ENCODE results near the gene SPRED2. TPM values are rescaled to one million over a fixed set of nuclear protein-coding genes. Genes with fewer than 3 reads are reported as not detected.
A peak's percentile ranks its signal among the peaks of the same experiment; 100 is the strongest.

SPRED2 gene
- total and polyA plus RNA-seq, 12 donors = 10.2 to 20.7 (median 17.0) TPM

DNA sequence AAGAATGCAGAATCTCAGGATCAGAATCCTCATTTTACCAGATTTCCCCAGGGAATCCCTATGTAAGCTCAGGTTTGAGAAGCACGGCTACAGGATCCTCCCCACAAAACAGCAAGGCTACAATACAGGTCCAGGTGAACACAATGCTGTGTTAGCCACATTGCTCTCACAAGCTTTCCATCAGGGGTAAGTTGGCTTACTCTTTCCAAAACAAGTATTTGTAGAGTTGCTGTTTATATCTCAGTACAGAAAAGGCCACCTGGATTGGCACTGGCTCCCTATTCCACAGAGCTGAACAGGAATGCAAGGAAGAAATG is 11.0 kb downstream of the SPRED2 start:
- H3K4me3 ChIP-seq = no peak overlapping the region
- H3K36me3 ChIP-seq = no peaks in the 10 kb centered on the region
- intact Hi-C loops (cut with DNase I) = loop anchor here in 1 of 10 donors (1.0 kb wide), 1 partner anchor 13 kb away; no protein-coding TSS in a partner anchor
- ATAC-seq (no peak), DNase-seq (no peak)
- H3K27me3 ChIP-seq = no peaks in the 10 kb centered on the region
- H3K4me1 ChIP-seq = peaks cover 5 to 75% (median 51%) of the 10 kb centered on the region in 9 donors
- WGBS, 2 donors = 65 to 70% methylated on average over 1 of the region's 1 CpG
- H3K27ac ChIP-seq = peak overlapping the region in 2 of 10 donors; percentile 15 to 17
- no peaks in the 10 kb centered on the region for H3K9me3 ChIP-seq
- TF ChIP-seq CTCF (IDR thresholded peaks at IDR 0.05) = no peak

DNA sequence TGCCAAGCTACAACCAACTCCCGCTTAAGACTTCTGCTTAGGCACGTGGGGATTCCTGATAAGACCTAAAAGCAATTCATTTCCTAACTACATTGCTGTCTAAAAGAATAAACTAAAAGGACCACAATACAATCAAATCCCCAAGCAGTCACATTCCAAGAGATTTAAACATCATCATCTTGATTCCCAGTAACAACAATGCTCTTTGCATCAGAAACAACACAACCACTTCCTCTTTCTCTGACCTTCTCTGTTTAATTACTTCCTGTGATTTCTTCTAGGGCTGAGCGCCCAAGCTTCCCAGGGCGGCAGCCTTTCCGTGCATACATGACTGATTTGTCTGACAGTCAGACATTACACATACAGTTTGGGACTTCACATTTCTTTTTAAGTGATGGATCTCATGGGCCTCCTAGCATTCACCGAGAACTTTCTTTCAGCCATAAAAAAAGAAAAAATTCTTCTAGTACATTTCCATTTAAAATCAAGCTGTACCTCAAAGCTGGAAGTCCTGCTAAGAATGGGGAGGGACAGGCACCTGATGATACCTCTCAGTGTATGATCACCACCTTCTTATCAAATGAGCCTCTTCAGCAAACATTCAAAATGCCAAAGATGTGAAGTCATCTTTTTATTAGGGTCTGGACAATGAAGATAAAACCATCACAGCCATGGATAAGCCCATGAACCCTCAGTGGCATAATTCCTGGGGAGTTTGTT is 11.5 kb downstream of the SPRED2 start:
- intact Hi-C loops (cut with DNase I) = loop anchor here in 1 of 10 donors (1.0 kb wide), 1 partner anchor 13 kb away; no protein-coding TSS in a partner anchor
- Histone ChIP-seq H3K4me1 (peaks cover 5 to 73% (median 47%) of the 10 kb centered on the region in 9 donors), H3K27me3 (no peaks in the 10 kb centered on the region), H3K27ac (peak overlapping the region in 5 of 10 donors; percentile 1 to 21 (median 15)), H3K9me3 (no peaks in the 10 kb centered on the region), H3K4me3 (no peak overlapping the region), H3K36me3 (no peaks in the 10 kb centered on the region)
- TF ChIP-seq CTCF (IDR thresholded peaks at IDR 0.05) = no peak
- ATAC-seq (peak in 7 of 8 donors; percentile 53 to 89 (median 76)), DNase-seq (peak in 1 of 2 donors; percentile 21)
- WGBS, 2 donors = 30 to 41% methylated on average over 6 of the region's 6 CpGs

DNA sequence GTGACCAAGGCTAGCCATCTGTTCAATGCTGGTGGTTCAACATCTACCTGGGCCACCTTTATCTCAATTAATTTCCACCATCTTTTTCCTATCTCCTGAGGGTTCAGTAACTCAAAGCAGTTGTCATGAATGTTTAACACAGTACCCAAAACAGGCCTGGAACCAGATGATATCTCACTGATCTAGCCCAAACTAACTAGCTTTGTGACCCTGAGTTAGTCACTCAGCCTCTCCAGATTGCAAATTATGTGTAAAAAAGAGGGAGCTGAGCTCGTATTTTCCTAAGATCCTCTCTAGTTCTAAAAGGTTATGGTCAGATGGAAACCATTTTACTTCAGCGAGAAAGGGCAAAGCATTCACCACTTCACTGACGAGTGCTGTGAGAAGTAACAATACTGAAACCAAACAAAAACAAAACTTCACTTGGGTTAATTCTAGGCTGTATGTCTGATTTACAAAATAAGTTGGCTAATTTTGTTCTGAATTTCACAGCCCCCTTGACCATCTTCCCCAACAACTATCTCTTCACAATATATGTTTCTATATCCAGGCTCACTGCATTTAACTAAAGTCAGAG is 14.8 kb downstream of the SPRED2 start:
- DNase-seq (no peak), ATAC-seq (no peak)
- no peaks in the 10 kb centered on the region for H3K36me3 ChIP-seq
- no peak for TF ChIP-seq CTCF (IDR thresholded peaks at IDR 0.05)
- intact Hi-C loops (cut with DNase I) = loop anchor here in 1 of 10 donors (5.0 kb wide), 1 partner anchor 35 kb away; no protein-coding TSS in a partner anchor
- peaks cover 5 to 85% (median 30%) of the 10 kb centered on the region in 9 donors for H3K4me1 ChIP-seq
- no peaks in the 10 kb centered on the region for H3K27me3 ChIP-seq
- 84 to 89% methylated on average over 3 of the region's 3 CpGs for WGBS, 2 donors
- H3K27ac ChIP-seq = no peak overlapping the region
- no peaks in the 10 kb centered on the region for H3K9me3 ChIP-seq
- no peak overlapping the region for H3K4me3 ChIP-seq

DNA sequence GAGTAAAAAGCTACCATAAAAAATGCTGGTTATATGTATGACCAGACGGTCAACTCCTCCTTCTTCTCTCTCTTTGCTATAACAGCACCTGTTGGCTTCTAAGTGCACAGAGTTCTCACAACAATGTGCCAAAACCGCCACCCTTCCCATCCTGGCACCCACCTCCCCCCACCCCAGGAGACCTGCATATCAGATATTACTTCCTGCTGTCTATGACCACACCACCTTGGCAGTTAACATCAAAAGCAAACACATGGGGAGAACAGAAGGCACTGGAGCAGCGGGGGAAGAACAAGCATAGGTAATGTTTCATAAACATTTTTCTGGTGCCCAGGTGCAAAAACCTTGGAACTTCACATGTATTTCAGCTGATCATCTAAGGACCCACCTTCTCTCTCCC is 15.5 kb downstream of the SPRED2 start:
- ATAC-seq = no peak
- intact Hi-C loops (cut with DNase I) = loop anchor here in 1 of 10 donors (5.0 kb wide), 1 partner anchor 35 kb away; no protein-coding TSS in a partner anchor
- no peak for DNase-seq
- H3K27me3 ChIP-seq = no peaks in the 10 kb centered on the region
- H3K27ac ChIP-seq = no peak overlapping the region
- H3K4me3 ChIP-seq = no peak overlapping the region
- 95 to 96% methylated on average over 3 of the region's 3 CpGs for WGBS, 2 donors
- TF ChIP-seq CTCF (IDR thresholded peaks at IDR 0.05) = no peak
- H3K4me1 ChIP-seq = peaks cover 5 to 78% (median 31%) of the 10 kb centered on the region in 9 donors
- no peaks in the 10 kb centered on the region for H3K9me3 ChIP-seq
- H3K36me3 ChIP-seq = no peaks in the 10 kb centered on the region
